ENCODE data around the gene ABL1.

The ABL1 gene

DNA sequence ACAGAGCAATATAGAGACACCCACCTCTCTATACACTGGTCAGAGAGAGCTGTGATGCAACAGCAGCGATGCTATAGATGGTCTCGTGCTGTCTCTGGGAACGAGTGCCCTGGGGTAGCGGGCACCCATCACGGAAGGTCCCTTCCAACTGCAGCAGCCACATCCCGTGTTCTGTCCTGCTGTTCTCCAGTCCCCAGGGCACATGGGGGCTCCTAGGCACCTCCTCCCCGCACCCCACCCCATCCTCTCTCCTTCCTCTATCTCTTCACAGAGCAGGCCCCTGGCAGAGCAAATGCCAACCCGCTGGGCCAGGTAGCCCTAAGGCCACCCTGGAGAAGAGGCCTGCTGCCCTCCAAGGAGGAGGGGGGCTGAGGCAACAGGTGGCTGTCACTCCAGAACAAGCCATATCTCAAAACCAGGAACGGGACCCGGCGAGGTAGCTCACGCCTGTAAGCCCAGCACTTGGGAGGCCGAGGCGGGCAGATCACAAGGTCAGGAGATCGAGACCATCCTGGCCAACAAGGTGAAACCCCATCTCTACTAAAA lies 95.8 kb downstream of the ABL1 start:
- DNase-seq (ENCODE audit: low read depth in 1 of 2, low spot score in 1 of 2) = no peak

DNA sequence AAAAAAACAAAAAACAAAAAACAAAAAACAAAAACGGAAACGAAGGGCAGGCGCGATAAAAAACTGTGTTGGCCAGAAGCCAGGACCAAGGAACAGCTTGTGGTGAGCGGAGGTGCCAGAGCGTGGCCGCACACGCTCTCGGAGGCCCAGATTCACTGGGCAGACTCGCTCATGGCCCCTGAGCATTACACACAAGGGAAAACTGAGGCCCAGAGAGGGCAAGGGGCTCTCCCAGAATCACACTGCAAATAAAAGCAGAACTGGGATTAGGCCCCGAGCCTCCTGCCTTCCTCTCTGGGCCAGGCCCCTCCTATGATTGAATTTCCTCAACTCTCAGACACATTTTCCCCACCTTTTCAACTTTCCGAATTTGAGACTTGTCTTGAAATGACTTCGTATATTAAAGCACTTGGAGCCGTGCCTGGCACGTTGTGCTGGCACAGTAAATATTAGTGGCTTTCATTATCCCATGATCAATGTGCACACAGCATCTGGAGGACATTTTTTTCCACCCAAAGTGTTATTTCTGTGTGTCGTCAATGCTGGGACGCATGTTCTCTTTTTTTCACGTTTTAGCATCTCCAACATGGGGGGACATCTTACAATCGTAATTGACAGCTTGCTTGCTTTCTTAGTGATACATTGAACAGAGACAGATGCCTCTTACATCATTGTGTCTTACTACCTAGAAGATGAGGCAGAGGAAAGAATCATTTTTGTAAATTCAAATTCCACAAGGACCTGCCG lies 96.6 kb downstream of the ABL1 start:
- no peak for DNase-seq (ENCODE audit: low read depth in 1 of 2, low spot score in 1 of 2)

DNA sequence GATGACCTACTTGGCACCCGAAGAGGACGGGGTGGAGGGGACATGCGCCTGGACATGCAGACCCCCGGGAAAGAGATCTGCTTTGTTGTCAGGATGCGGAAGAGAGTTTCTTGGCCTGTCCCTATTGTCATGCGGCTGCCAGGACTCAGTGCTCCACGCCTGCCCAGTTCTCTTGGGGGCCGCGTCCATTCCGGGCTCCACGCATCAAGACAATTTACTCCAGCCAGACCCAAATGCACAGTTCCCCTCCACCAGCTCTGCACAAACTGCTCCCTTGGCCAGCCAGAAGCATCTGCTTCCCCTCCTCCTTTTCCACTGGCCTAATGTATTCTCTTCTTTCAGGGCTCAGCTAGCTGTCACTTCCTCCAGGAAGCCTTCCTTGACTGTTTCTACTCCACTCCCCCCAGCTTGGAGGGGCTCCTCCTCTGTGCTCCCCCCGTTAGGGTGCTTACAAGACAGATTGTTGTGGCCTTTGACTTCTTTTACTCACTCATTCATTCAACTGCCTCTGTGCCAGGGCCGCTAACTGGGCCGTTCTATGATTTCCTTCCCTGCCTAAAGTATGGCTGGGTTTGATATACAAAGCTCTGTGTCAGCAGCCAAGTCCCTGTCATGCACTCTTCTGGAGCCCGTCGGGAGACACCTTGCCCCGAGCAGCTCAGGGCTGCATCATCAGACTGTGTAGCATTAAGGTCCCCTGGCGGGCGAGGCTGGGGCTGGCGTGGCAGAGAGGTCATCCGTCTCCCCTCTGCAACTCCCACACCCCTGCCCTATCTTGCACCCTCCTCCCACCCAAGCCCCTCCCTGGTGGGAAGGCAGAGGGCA lies 97.4 kb downstream of the ABL1 start:
- DNase-seq (ENCODE audit: low read depth in 1 of 2, low spot score in 1 of 2) = no peak

GRCh38 chr9:130933114-130934046 lies 98.3 kb downstream of the ABL1 start:
- no peak for DNase-seq (ENCODE audit: low read depth in 1 of 2, low spot score in 1 of 2)

DNA sequence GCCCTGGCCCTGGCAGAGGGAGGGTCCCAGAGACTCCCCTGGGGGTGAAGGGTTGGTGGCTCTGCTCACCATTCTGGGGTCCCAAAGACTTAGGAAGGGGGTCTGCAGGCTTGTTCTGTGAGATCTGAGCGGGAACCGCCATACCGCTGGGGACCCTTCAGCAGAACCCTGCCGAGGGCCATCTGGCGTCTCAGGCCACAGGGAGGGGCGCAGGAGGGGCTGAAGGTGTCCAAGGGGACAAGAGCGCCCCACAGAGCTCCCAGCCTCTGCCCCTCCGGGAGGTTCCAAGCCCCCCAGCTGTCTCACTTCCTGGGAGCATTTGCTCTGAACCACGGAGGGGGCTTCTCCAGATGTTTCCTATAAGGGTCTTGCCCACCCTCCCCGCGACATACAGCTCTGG lies 99.2 kb downstream of the ABL1 start:
- DNase-seq (ENCODE audit: low read depth in 1 of 2, low spot score in 1 of 2) = no peak

- no peak for DNase-seq (ENCODE audit: low read depth in 1 of 2, low spot score in 1 of 2)
These were observed 99.9 kb downstream of the ABL1 start for GRCh38 chr9:130934702-130935647.

GRCh38 chr9:130935648-130936271 lies 100.7 kb downstream of the ABL1 start:
- DNase-seq (ENCODE audit: low read depth in 1 of 2, low spot score in 1 of 2) = no peak

DNA sequence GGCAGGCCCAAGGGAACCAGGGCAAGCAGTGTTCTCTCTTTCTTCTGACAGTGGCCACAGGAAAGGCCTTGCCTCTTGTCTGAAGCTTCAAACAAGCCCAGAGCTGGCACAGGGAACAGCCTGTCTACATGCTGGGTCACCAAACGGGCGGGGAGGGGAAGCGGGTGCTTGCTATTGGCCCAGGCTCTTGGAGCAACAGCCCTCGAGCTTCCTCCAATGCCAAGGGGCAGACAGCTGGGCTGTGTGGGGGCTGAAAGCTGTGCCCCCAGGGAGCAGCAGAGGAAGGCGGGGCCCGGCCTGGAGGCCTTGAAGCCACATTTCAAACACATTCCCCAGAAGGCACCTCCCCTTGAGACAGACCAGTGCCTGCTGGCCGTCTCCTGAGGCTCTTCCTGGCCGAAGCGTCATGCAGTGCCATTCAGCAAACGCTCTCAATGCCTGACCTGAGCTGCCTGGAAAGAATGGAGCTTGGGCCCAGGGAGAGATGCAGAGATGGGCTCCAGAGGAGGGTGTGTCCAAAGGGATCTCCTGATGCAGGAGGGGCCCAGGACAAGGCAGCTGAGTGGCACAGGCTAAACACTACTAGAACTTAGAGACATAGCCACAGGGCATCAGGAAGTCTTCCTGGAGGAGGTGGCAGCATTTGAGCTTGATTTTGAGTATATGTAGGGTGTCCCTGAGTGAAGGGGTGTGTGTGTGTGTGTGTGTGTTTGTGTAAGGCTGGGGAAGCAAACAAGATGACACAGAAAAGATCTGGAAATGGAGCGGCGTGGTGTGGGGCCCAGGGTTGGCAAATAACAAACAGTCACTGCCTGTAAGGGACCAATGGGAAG lies 101.4 kb downstream of the ABL1 start:
- DNase-seq (ENCODE audit: low read depth in 1 of 2, low spot score in 1 of 2) = no peak

Data from stimulated activated CD4-positive, alpha-beta T cell treated with anti-CD3 and anti-CD28 coated beads, Interleukin-15, amount 100 ng/mL, for 1 hour (primary cell).